ENCODE results near the gene PLEKHA4. TPM values are rescaled to one million over a fixed set of nuclear protein-coding genes. Genes with fewer than 3 reads are reported as not detected.

Gene PLEKHA4
- total RNA-seq, 1 experiment from 2014 or later: 20.7 TPM

DNA sequence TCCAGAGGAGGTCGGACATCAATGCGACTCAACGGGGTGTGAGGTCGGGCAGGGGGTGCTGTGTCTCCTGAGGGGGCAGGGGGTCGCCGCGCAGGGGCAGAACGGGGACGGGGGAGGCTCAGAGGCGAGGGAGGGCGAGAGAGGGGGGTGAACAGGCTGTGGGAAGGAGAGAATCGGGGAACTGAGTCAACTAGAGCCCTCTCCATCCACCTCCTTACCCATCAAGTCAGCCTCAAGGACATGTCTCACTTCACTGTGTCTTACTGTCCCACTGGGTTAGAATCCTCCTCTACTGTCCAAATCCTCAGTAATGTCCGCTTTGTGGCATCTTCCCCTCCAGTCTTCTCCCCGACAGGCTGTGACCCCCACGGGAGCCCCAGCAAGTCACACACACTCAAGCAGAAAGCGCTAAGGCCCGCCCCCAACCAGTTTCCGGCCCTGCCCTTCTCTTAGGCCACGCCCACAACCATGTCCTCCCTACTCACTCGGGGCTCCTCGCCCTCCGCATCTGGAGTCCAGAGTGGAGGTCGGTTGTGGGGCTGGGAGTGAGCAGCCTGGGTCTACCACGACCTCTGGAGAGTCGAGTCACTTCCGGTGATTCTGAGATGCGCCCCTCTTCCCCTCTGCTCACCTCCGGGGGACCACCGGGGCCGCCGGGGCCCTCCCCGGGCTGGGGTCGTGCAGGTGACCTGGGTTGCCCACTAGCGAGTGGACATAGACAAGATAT lies 9.3 kb downstream of the PLEKHA4 start:
- no peak overlapping the region for H3K4me3 ChIP-seq (ENCODE audit: low read depth, low read length, poor library complexity, severe bottlenecking)
- POLR2A ChIA-PET (ENCODE audit: low non-redundant PET): no interaction called here
- H3K27ac ChIP-seq (ENCODE audit: low read depth, low read length, poor library complexity, severe bottlenecking): no peak overlapping the region
- DNase-seq (ENCODE audit: low spot score): no peak
- no peak for TF ChIP-seq EZH2 (IDR thresholded peaks at IDR 0.05; ENCODE audit: borderline replicate concordance, low read depth, low read length, poor library complexity, severe bottlenecking)
- TF ChIP-seq, protein P1, sequence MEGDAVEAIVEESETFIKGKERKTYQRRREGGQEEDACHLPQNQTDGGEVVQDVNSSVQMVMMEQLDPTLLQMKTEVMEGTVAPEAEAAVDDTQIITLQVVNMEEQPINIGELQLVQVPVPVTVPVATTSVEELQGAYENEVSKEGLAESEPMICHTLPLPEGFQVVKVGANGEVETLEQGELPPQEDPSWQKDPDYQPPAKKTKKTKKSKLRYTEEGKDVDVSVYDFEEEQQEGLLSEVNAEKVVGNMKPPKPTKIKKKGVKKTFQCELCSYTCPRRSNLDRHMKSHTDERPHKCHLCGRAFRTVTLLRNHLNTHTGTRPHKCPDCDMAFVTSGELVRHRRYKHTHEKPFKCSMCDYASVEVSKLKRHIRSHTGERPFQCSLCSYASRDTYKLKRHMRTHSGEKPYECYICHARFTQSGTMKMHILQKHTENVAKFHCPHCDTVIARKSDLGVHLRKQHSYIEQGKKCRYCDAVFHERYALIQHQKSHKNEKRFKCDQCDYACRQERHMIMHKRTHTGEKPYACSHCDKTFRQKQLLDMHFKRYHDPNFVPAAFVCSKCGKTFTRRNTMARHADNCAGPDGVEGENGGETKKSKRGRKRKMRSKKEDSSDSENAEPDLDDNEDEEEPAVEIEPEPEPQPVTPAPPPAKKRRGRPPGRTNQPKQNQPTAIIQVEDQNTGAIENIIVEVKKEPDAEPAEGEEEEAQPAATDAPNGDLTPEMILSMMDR (conservative IDR thresholded peaks at IDR 0.05; ENCODE audit: low read depth, low read length): no peak
- CTCF ChIA-PET: no interaction called here
- H3K9me3 ChIP-seq (ENCODE audit: low read depth, low read length, poor library complexity, severe bottlenecking): no peaks in the 10 kb centered on the region
- no peaks in the 10 kb centered on the region for H3K27me3 ChIP-seq (replicated peaks; ENCODE audit: insufficient read depth, low read depth, low read length, poor library complexity)
- no TSS peak for BruUV-seq (replicated peaks)
- H3K4me1 ChIP-seq (ENCODE audit: insufficient read depth, low read length, poor library complexity, severe bottlenecking): no peaks in the 10 kb centered on the region
- intact Hi-C loops (cut with micrococcal nuclease; ENCODE audit: unreplicated experiment): no loop called here
- no peaks in the 10 kb centered on the region for H3K36me3 ChIP-seq (ENCODE audit: insufficient read depth, low read length, poor library complexity, severe bottlenecking)

GRCh38 chr19:48856921-48857320 lies 11.5 kb downstream of the PLEKHA4 start:
- Histone ChIP-seq H3K27ac (ENCODE audit: low read depth, low read length, poor library complexity, severe bottlenecking) (no peak overlapping the region), H3K27me3 (replicated peaks; ENCODE audit: insufficient read depth, low read depth, low read length, poor library complexity) (no peaks in the 10 kb centered on the region), H3K4me3 (ENCODE audit: low read depth, low read length, poor library complexity, severe bottlenecking) (no peak overlapping the region), H3K9me3 (ENCODE audit: low read depth, low read length, poor library complexity, severe bottlenecking) (no peaks in the 10 kb centered on the region), H3K36me3 (ENCODE audit: insufficient read depth, low read length, poor library complexity, severe bottlenecking) (no peaks in the 10 kb centered on the region), H3K4me1 (ENCODE audit: insufficient read depth, low read length, poor library complexity, severe bottlenecking) (no peaks in the 10 kb centered on the region)
- TF ChIP-seq EZH2 (IDR thresholded peaks at IDR 0.05; ENCODE audit: borderline replicate concordance, low read depth, low read length, poor library complexity, severe bottlenecking): no peak
- TF ChIP-seq, protein P1 (conservative IDR thresholded peaks at IDR 0.05; ENCODE audit: low read depth, low read length): no peak
- intact Hi-C loops (cut with micrococcal nuclease; ENCODE audit: unreplicated experiment): no loop called here
- CTCF ChIA-PET: interaction anchor here (0.6 kb wide), 1 partner anchor 910 kb away, joined by 4 read pairs; the partner anchor contains the start of gene AP2A1
- POLR2A ChIA-PET (ENCODE audit: low non-redundant PET): no interaction called here
- no TSS peak for BruUV-seq (replicated peaks)
- DNase-seq (ENCODE audit: low spot score): no peak

DNA sequence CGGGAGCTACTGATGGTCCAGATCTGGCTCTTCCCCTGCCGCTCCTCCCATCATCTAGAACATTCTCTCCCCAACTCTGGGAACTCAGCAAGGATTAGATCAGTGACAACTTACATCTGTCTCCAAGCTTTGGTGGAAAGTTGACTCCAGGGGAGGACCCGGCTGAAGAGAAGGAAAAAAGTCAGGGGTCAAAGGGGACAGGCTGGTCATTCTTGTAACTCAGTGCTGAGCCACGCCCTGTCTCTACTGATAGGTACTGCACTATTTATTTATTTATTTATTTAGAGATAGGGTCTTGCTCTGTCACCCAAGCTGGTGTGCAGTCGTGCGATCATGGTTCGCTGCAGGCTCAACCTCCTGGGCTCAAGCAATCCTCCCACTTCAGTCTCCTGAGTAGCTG lies 14.3 kb downstream of the PLEKHA4 start:
- DNase-seq (ENCODE audit: low spot score): no peak
- Histone ChIP-seq H3K27me3 (replicated peaks; ENCODE audit: insufficient read depth, low read depth, low read length, poor library complexity) (no peaks in the 10 kb centered on the region), H3K4me1 (ENCODE audit: insufficient read depth, low read length, poor library complexity, severe bottlenecking) (no peaks in the 10 kb centered on the region), H3K4me3 (ENCODE audit: low read depth, low read length, poor library complexity, severe bottlenecking) (no peak overlapping the region), H3K36me3 (ENCODE audit: insufficient read depth, low read length, poor library complexity, severe bottlenecking) (no peaks in the 10 kb centered on the region), H3K9me3 (ENCODE audit: low read depth, low read length, poor library complexity, severe bottlenecking) (no peaks in the 10 kb centered on the region), H3K27ac (ENCODE audit: low read depth, low read length, poor library complexity, severe bottlenecking) (no peak overlapping the region)
- ChIA-PET CTCF (interaction anchor here (0.7 kb wide), 1 partner anchor 117 kb away, joined by 3 read pairs; no protein-coding TSS in a partner anchor), POLR2A (ENCODE audit: low non-redundant PET) (no interaction called here)
- intact Hi-C loops (cut with micrococcal nuclease; ENCODE audit: unreplicated experiment): no loop called here
- BruUV-seq (replicated peaks): no TSS peak
- TF ChIP-seq, protein P1 (conservative IDR thresholded peaks at IDR 0.05; ENCODE audit: low read depth, low read length): no peak
- no peak for TF ChIP-seq EZH2 (IDR thresholded peaks at IDR 0.05; ENCODE audit: borderline replicate concordance, low read depth, low read length, poor library complexity, severe bottlenecking)
